DMS53 (cell line): ENCODE measurements around the gene GALNT9.
A peak's percentile ranks its signal among the peaks of the same experiment; 100 is the strongest.

Experiments
- DNase-seq: peaks from one replicate; lab custom pipeline; 2025; lab: John Stamatoyannopoulos, UW

GALNT9 gene

DNA sequence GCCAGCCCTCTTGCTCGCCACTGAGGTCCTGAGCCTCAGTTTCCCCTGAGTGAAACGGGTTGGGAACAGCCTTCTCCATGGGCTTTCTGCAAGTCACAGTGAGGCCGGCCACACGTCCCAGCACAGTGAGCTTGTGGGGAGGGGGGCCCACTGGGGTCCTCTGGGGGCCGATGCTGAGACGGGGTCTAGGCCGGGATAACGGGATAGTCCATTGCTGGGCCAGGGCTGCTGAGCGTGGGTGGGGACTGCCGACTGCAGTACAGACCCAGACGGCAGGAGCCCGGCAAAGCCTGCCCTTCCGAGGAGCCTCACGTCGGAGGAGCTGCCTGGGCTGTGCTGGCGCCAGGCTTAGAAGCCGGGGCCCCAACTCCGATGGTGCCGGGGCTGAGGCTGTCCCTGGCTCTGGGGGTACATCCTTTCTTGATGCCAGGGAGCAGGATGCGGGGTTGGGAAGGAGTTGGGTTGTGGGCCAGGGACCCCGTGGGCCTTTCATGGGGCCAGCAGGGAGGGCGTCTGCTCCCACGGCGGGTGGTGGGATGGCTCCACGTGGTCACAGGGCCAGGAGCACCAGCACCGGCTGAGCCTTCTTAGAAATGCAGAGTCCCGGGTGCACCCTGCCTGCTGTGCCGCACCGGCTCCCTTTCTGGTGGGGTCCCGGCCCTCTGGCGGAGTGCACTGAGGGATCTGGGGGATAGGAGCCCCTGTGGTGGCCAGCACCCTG is 160.9 kb downstream of the GALNT9 start:
- DNase-seq: no peak

DNA sequence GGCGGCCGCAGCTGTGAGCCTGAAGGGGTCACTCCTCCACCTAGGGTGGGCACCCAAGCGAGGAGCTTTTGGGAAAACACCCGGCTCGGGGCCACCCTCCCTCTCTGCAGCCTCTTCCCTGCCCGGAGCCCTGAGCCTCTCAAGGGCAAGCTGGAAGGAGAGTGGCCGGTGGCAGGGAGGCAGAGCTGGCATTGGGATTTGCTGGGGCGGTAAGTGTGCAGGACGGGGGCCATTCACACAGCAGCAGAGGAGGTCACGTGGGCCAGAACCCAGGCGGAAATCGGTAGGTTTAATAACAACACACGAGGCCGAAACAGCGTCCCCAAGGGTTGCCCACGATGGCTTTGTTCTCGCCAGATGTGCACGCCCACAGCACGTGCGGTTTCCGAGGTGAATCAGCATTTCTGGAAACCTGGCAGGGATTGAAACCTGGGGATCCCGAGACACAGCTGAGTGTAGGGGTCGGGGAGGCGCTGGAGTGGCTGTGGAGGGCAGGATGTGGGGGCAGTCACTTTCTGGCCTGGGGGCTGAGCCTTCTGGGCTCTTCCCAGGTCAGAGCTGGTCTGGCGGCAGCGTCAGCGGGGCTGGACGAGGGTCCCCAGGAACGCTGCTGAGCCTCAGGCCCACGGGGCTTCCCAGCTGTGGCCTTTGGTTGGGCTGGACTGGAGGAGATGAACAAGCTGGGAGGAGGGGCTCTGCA is 161.6 kb downstream of the GALNT9 start:
- no peak for DNase-seq

GRCh38 chr12:132166801-132167591 is 162.4 kb downstream of the GALNT9 start:
- DNase-seq: no peak

DNA sequence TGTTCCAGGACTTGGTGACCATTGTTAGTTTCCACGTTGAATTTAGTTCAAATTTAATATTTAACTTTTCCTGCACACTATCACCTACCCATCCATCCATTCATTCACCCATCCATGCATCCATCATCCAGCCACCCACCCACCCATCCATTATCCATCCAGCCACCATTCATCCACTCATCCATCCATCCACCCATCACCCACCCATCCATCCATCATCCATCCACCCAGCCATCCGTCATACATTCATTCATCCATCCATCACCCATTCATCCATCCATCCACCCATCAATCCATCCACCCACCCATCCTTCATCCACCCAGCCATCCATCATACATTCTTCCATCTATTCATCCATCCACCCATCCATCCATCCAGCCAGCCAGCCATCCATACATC is 163.3 kb downstream of the GALNT9 start:
- no peak for DNase-seq

DNA sequence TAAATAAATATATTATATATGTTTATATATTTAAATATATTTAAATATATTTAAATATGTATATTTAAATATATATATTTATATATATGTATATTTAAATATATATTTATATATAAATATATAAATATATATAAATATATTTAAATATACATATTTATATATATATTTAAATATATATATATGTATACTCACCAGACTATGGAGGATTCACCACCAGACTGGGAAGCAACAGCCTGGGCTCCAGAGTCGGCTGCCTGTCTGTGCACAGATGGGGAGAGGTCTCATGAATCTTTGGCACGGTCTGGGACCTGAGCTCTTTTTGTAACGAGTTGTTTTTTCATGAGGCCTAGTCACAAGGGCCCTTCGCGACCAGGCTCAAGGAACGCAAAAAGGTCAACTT is 163.8 kb downstream of the GALNT9 start:
- no peak for DNase-seq

- no peak for DNase-seq
Observed at GRCh38 chr12:132164426-132164825, 165.0 kb downstream of the GALNT9 start.

- DNase-seq: peak; percentile 50
Observed at GRCh38 chr12:132163911-132164288, 165.5 kb downstream of the GALNT9 start.

GRCh38 chr12:132163041-132163910 is 166.1 kb downstream of the GALNT9 start:
- DNase-seq: peak; percentile 34

DNA sequence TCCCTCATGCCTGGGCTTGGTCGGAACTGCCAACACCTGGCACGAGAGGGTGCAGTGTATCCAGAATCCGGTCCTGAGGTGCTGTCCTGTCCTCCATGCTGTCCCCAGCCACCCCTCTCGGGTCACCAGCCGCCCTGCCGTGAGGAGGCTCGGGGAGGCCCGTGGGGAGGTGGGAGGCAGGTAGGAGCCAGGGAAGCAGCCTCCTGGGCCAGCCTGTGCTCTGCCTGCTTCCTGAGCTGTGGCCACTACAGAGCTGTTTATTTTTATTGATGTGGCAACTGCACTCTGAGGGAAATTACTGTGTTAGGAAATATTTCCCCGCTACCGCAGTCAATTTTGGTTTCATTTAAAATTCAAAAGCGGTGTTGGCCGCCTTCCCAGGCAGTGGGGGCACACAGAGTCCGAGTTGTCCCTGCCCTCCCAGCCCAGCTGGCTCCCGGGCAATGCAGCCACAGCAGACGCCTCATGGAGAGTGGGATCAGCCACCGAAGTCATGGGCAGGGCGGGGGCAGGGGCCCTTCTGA is 166.8 kb downstream of the GALNT9 start:
- peak; percentile 34 for DNase-seq

DNA sequence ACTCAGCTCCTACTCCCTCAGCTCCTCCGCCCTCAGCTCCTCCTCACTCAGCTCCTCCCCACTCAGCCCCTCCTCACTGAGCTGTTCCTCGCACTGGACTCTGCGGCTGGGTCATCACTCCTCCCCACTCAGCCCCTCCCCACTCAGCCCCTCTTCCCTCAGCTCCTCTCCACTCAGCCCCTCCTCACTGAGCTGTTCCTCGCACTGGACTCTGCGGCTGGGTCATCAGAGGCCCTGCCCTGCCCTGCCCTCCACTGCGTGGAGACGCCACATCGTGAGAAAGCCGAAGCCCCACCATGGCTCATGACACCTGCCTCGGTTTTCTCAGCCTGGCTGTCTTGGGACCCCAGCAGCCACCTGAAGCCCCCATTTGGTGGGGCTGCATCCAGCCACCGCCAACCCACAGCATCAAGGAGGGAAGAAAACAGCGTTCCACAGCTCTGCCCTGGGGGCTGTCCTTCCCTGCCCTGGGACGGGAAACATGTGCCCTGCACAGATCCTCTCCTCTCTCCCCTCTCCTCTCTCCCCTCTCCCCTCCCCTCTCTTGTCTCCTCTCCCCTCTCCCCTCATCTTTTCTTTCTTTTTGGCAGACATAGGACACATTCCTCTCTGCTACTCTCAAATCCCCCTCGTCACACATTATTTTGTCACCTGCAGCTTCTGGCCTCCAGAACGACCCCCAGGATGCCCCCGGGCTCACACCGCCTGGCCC is 167.4 kb downstream of the GALNT9 start:
- DNase-seq: no peak

DNA sequence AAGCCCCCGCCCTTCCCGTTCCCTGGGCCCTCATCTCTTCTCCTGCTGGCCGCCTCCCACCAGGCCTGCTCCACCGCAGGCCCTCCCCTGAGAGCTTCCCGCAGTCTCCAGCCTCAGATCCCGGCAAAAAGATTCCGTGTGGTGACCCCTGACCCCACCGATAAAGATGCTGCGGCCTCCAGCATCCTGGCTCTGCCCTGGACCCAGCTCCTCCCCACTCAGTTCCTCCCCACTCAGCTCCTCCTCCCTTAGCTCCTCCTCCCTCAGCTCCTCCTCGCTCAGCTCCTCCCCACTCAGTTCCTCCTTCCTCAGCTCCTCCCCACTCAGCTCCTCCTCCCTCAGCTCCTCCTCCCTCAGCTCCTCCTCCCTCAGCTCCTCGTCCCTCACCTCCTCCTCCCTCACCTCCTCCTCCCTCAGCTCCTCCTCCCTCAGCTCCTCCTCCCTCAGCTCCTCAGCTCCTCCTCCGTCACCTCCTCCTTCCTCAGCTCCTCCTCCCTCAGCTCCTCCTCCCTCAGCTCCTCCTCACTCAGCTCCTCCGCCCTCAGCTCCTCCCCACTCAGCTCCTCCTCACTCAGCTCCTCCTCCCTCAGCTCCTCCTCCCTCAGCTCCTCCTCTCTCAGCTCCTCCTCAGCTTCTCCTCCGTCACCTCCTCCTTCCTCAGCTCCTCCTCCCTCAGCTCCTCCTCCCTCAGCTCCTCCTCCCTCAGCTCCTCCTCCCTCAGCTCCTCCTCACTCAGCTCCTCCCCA is 168.2 kb downstream of the GALNT9 start:
- DNase-seq: peak; percentile 29

DNA sequence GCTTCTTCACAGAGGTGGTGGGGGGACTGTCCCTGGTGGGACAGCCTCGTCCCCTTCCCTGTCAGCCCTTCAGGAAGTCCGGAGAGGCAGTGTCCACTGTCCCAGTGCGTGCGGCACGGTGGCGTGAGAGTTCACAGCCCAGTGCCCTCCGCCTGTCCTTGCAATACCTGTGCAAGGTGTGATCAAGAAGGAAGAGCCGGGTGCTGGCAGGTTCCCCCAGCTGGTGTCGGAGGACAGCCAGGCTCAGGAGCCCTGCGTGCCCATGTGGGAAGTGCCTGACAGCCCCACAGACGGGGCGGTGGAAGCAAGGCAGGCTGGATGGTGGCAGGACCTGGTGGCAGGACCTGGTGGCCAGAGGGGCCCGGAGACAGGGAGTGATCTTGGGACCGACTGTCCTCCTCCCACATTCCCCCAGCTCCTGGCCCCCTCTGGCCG is 168.8 kb downstream of the GALNT9 start:
- no peak for DNase-seq

GRCh38 chr12:132160016-132160415 is 169.4 kb downstream of the GALNT9 start:
- no peak for DNase-seq

DNA sequence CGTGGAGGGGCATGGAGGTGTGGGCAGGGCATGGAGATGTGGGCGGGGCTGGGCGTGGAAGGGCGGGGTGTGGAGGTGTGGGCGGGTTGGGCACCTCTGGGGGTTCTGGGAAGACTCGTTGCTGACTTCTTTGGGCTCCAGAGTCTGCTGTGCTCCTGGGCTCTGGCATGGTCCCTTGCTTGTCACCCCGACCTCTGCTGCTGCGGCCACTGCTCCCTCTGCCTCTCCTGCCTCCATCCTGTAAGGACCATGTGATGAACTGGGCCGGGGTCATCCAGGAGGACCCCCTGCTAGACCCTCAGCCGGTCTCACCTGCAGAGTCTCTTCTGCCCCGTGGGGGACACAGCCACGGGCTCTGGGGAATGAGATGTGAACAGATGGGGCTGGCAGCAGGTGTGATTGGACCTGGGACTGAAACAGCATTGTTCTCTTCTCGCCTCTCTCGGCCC is 169.8 kb downstream of the GALNT9 start:
- no peak for DNase-seq

DNA sequence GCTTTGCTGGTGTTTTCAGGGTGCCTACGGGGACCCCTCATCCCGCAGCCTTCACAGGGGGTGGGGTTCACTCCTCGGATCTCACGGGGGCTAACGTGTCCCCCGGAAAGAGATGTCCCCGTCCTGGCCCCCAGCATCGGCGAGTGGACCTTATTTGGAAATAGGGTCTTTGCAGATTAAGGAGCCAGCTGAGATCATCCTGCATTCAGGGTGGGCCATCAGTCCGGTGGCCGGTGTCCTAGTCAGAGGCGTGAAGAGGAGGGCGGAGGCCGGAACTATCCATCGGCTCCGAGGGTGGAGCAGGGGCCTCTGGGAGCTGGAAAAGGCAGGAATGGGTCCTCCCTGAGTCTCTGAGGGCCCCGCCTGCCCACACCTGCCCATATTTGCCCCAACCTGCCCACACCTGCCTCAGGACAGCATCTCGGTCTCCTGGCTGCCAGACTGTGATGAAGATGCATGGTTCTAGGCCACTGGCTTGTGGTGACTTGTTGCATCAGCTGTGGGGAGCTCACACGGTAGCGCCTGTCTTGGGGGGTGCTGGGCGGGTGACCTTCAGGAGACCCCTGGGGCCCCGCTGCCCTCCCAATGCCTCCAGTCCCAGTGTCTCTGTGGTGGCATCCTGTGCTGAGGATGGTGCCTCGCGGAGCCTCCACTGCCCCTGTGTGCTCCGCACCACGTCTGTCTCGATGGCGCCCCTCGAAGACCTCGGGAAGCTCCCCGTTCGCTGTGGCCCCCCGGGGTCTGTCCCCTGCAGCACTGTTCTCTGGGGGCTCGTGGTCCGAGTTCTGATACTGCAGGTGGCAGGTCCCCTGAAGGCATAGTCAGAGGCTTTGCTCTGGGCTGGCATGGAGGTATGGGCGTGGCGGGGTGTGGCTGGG is 170.5 kb downstream of the GALNT9 start:
- no peak for DNase-seq

DNA sequence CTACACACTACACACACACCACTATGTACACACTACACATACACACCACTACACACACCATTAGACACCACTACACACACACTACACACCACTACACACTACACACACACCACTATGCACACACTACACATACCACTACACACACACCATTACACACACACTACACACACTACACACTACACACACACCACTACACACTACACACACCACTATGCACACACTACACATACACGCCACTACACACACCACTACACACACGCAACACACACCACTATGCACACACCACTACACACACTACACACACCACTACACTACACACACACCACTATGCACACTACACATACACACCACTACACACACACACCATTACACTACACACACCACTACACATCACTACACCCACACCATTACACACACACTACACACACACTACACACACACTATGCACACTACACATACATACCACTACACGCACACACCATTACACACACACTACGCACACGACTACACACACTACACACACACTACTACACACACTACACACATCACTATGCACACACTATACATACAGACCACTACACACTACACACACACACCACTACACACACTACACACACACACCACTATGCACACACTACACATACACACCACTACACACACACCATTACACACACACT is 171.5 kb downstream of the GALNT9 start:
- DNase-seq: no peak

DNA sequence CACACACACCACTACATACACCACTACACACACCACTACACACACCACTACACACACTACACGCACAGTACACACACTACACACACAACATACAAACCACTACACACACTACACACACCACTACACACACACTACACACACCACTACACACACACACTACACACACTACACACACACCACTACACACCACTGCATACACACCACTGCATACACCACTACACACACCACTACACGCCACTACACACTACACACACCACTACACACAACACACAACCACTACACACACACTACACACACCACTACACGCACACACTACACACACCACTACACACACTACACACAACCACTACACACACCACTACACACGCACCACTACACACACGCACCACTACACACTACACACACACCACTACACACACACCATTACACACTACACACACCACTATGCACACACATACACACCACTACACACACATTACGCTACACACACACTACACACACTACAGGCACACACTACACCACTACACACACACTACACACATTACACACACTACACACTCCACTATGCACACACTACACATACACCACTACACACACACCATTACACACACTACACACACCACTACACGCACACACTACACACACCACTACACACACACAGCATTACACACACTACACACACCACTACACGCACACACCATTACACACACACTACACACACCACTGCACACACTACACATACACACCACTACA is 172.6 kb downstream of the GALNT9 start:
- no peak for DNase-seq
